ENCODE measurements around the gene KRTAP9-1.
"Not testable (repeated sequence)": the region's sequence is repeated elsewhere in the genome, so short reads cannot be mapped to it uniquely, and the experiment has no call there.

The KRTAP9-1 gene

GRCh38 chr17:41189837-41190318 lies at the start of gene KRTAP9-1:
Gene KRTAP9-1 (plus strand): TSS chr17:41189887. CDS start chr17:41189887, 0 bp downstream.
- H3K4me1 ChIP-seq (ENCODE audit: control insufficient read depth, insufficient read depth, low read length); H3K4me3 ChIP-seq (ENCODE audit: low read length in 2 of 2); H3K27me3 ChIP-seq (ENCODE audit: control insufficient read depth in 1 of 2, insufficient read depth in 2 of 2, low read length in 2 of 2); H3K9me3 ChIP-seq (ENCODE audit: control insufficient read depth in 2 of 2, low read length in 2 of 2); H3K36me3 ChIP-seq (ENCODE audit: control insufficient read depth in 2 of 2, insufficient read depth in 2 of 2, low read length in 2 of 2); H3K9ac ChIP-seq (ENCODE audit: low read length in 2 of 2); H3K27ac ChIP-seq (ENCODE audit: low read length): not testable (repeated sequence)

GRCh38 chr17:41140360-41141131 lies 49.1 kb upstream of the KRTAP9-1 start, which contains the start of gene KRTAP4-6:
Gene KRTAP4-6 (minus strand): TSS chr17:41140544. CDS start chr17:41140487, 57 bp downstream.
- Histone ChIP-seq H3K4me1 (ENCODE audit: control insufficient read depth, insufficient read depth, low read length) (no peaks in the 10 kb centered on the region), H3K27me3 (ENCODE audit: control insufficient read depth in 1 of 2, insufficient read depth in 2 of 2, low read length in 2 of 2) (peaks cover 0 to 3% of the 10 kb centered on the region in 2 donors), H3K4me3 (ENCODE audit: low read length in 2 of 2) (no peak within 1 kb of the TSS), H3K9ac (ENCODE audit: low read length in 2 of 2) (no peak within 1 kb of the TSS), H3K9me3 (ENCODE audit: control insufficient read depth in 2 of 2, low read length in 2 of 2) (peaks cover 4 to 13% of the 10 kb centered on the region in 2 donors), H3K36me3 (ENCODE audit: control insufficient read depth in 2 of 2, insufficient read depth in 2 of 2, low read length in 2 of 2) (no peaks in the 10 kb centered on the region), H3K27ac (ENCODE audit: low read length) (no peak within 1 kb of the TSS)

GRCh38 chr17:41141361-41141760 lies 48.3 kb upstream of the KRTAP9-1 start:
- H3K27ac ChIP-seq (ENCODE audit: low read length): no peak overlapping the region
- peaks cover 0 to 3% of the 10 kb centered on the region in 2 donors for H3K27me3 ChIP-seq (ENCODE audit: control insufficient read depth in 1 of 2, insufficient read depth in 2 of 2, low read length in 2 of 2)
- H3K4me1 ChIP-seq (ENCODE audit: control insufficient read depth, insufficient read depth, low read length): no peaks in the 10 kb centered on the region
- peaks cover 4 to 13% of the 10 kb centered on the region in 2 donors for H3K9me3 ChIP-seq (ENCODE audit: control insufficient read depth in 2 of 2, low read length in 2 of 2)
- no peaks in the 10 kb centered on the region for H3K36me3 ChIP-seq (ENCODE audit: control insufficient read depth in 2 of 2, insufficient read depth in 2 of 2, low read length in 2 of 2)
- no peak overlapping the region for H3K4me3 ChIP-seq (ENCODE audit: low read length in 2 of 2)
- no peak overlapping the region for H3K9ac ChIP-seq (ENCODE audit: low read length in 2 of 2)

- Histone ChIP-seq H3K36me3 (ENCODE audit: control insufficient read depth in 2 of 2, insufficient read depth in 2 of 2, low read length in 2 of 2) (no peaks in the 10 kb centered on the region), H3K27me3 (ENCODE audit: control insufficient read depth in 1 of 2, insufficient read depth in 2 of 2, low read length in 2 of 2) (peaks cover 0 to 2% of the 10 kb centered on the region in 2 donors), H3K27ac (ENCODE audit: low read length) (no peak overlapping the region), H3K9me3 (ENCODE audit: control insufficient read depth in 2 of 2, low read length in 2 of 2) (peaks cover 4 to 13% of the 10 kb centered on the region in 2 donors), H3K4me1 (ENCODE audit: control insufficient read depth, insufficient read depth, low read length) (no peaks in the 10 kb centered on the region), H3K4me3 (ENCODE audit: low read length in 2 of 2) (no peak overlapping the region), H3K9ac (ENCODE audit: low read length in 2 of 2) (no peak overlapping the region)
Observed at GRCh38 chr17:41144846-41145245, 44.8 kb upstream of the KRTAP9-1 start.

GRCh38 chr17:41145261-41145660 lies 44.4 kb upstream of the KRTAP9-1 start:
- H3K27ac ChIP-seq (ENCODE audit: low read length): no peak overlapping the region
- no peak overlapping the region for H3K9ac ChIP-seq (ENCODE audit: low read length in 2 of 2)
- no peaks in the 10 kb centered on the region for H3K27me3 ChIP-seq (ENCODE audit: control insufficient read depth in 1 of 2, insufficient read depth in 2 of 2, low read length in 2 of 2)
- H3K9me3 ChIP-seq (ENCODE audit: control insufficient read depth in 2 of 2, low read length in 2 of 2): peaks cover 4 to 11% of the 10 kb centered on the region in 2 donors
- H3K4me1 ChIP-seq (ENCODE audit: control insufficient read depth, insufficient read depth, low read length): no peaks in the 10 kb centered on the region
- no peak overlapping the region for H3K4me3 ChIP-seq (ENCODE audit: low read length in 2 of 2)
- H3K36me3 ChIP-seq (ENCODE audit: control insufficient read depth in 2 of 2, insufficient read depth in 2 of 2, low read length in 2 of 2): no peaks in the 10 kb centered on the region

GRCh38 chr17:41147531-41148204 lies 42.0 kb upstream of the KRTAP9-1 start:
- Histone ChIP-seq H3K27me3 (ENCODE audit: control insufficient read depth in 1 of 2, insufficient read depth in 2 of 2, low read length in 2 of 2) (no peaks in the 10 kb centered on the region), H3K4me3 (ENCODE audit: low read length in 2 of 2) (no peak overlapping the region), H3K9me3 (ENCODE audit: control insufficient read depth in 2 of 2, low read length in 2 of 2) (peaks cover 4 to 5% of the 10 kb centered on the region in 2 donors), H3K9ac (ENCODE audit: low read length in 2 of 2) (no peak overlapping the region), H3K4me1 (ENCODE audit: control insufficient read depth, insufficient read depth, low read length) (no peaks in the 10 kb centered on the region), H3K27ac (ENCODE audit: low read length) (no peak overlapping the region), H3K36me3 (ENCODE audit: control insufficient read depth in 2 of 2, insufficient read depth in 2 of 2, low read length in 2 of 2) (no peaks in the 10 kb centered on the region)

- H3K9me3 ChIP-seq (ENCODE audit: control insufficient read depth in 2 of 2, low read length in 2 of 2): not testable (repeated sequence)
Observed at GRCh38 chr17:41148971-41149651, 40.6 kb upstream of the KRTAP9-1 start.

GRCh38 chr17:41149652-41149985 lies 40.1 kb upstream of the KRTAP9-1 start, which contains the start of gene KRTAP4-5:
Gene KRTAP4-5 (minus strand): TSS chr17:41149825. CDS start chr17:41149767, 58 bp downstream.
- H3K4me1 ChIP-seq (ENCODE audit: control insufficient read depth, insufficient read depth, low read length): no peaks in the 10 kb centered on the region
- H3K4me3 ChIP-seq (ENCODE audit: low read length in 2 of 2): no peak within 1 kb of the TSS

More at GRCh38 chr17:41148971-41149651, 40.6 kb upstream of the KRTAP9-1 start:
- H3K36me3 ChIP-seq (ENCODE audit: control insufficient read depth in 2 of 2, insufficient read depth in 2 of 2, low read length in 2 of 2); H3K9ac ChIP-seq (ENCODE audit: low read length in 2 of 2); H3K4me3 ChIP-seq (ENCODE audit: low read length in 2 of 2); H3K27me3 ChIP-seq (ENCODE audit: control insufficient read depth in 1 of 2, insufficient read depth in 2 of 2, low read length in 2 of 2); H3K4me1 ChIP-seq (ENCODE audit: control insufficient read depth, insufficient read depth, low read length); H3K27ac ChIP-seq (ENCODE audit: low read length): not testable (repeated sequence)

GRCh38 chr17:41150026-41150425 lies 39.7 kb upstream of the KRTAP9-1 start:
- H3K9ac ChIP-seq (ENCODE audit: low read length in 2 of 2): no peak overlapping the region
- H3K27me3 ChIP-seq (ENCODE audit: control insufficient read depth in 1 of 2, insufficient read depth in 2 of 2, low read length in 2 of 2): no peaks in the 10 kb centered on the region
- H3K4me1 ChIP-seq (ENCODE audit: control insufficient read depth, insufficient read depth, low read length): no peaks in the 10 kb centered on the region
- H3K27ac ChIP-seq (ENCODE audit: low read length): no peak overlapping the region
- H3K9me3 ChIP-seq (ENCODE audit: control insufficient read depth in 2 of 2, low read length in 2 of 2): no peaks in the 10 kb centered on the region
- H3K4me3 ChIP-seq (ENCODE audit: low read length in 2 of 2): no peak overlapping the region
- no peaks in the 10 kb centered on the region for H3K36me3 ChIP-seq (ENCODE audit: control insufficient read depth in 2 of 2, insufficient read depth in 2 of 2, low read length in 2 of 2)

More at GRCh38 chr17:41149652-41149985, 40.1 kb upstream of the KRTAP9-1 start, which contains the start of gene KRTAP4-5:
- Histone ChIP-seq H3K9ac (ENCODE audit: low read length in 2 of 2) (no peak within 1 kb of the TSS), H3K36me3 (ENCODE audit: control insufficient read depth in 2 of 2, insufficient read depth in 2 of 2, low read length in 2 of 2) (no peaks in the 10 kb centered on the region), H3K27ac (ENCODE audit: low read length) (no peak within 1 kb of the TSS), H3K9me3 (ENCODE audit: control insufficient read depth in 2 of 2, low read length in 2 of 2) (no peaks in the 10 kb centered on the region), H3K27me3 (ENCODE audit: control insufficient read depth in 1 of 2, insufficient read depth in 2 of 2, low read length in 2 of 2) (no peaks in the 10 kb centered on the region)

- no peaks in the 10 kb centered on the region for H3K27me3 ChIP-seq (ENCODE audit: control insufficient read depth in 1 of 2, insufficient read depth in 2 of 2, low read length in 2 of 2)
- H3K4me1 ChIP-seq (ENCODE audit: control insufficient read depth, insufficient read depth, low read length): no peaks in the 10 kb centered on the region
- H3K27ac ChIP-seq (ENCODE audit: low read length): no peak overlapping the region
Observed at GRCh38 chr17:41151525-41151924, 38.2 kb upstream of the KRTAP9-1 start.

More at GRCh38 chr17:41151525-41151924, 38.2 kb upstream of the KRTAP9-1 start:
- no peak overlapping the region for H3K9ac ChIP-seq (ENCODE audit: low read length in 2 of 2)
- H3K36me3 ChIP-seq (ENCODE audit: control insufficient read depth in 2 of 2, insufficient read depth in 2 of 2, low read length in 2 of 2): no peaks in the 10 kb centered on the region
- H3K9me3 ChIP-seq (ENCODE audit: control insufficient read depth in 2 of 2, low read length in 2 of 2): no peaks in the 10 kb centered on the region
- no peak overlapping the region for H3K4me3 ChIP-seq (ENCODE audit: low read length in 2 of 2)
